ENCODE measurements around the gene NFATC1. TPM values are rescaled to one million over a fixed set of nuclear protein-coding genes. Genes with fewer than 3 reads are reported as not detected.
A peak's percentile ranks its signal among the peaks of the same experiment; 100 is the strongest.

Gene NFATC1
- total RNA-seq, 6 donors from 2014 or later: 13.6 to 39.5 (median 20.3) TPM

DNA sequence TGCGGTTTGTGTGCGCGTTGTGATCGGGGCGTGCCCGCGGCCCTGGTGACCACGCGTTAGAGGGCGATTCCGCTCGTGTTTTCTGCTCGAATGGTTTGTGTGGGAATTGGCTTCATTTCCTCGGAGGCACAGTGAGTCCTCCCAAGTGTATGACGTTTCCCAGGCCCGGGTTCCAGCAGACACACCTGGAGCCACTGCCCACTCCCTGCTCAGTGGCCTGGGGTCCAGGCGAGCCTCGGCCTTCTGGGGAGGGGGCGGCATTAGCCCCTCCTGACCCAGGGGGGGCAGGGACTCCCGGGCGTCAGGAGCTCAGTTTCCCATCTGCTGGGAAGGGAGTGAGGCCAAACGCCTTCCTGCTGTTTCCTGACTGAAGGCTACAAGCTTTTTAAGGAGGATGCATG, 92.1 kb downstream of the NFATC1 start:
- ATAC-seq (ENCODE audit: low FRiP score in 2 of 2) (no peak), DNase-seq (peak in 1 of 2 donors; percentile 79)
- Histone ChIP-seq H3K4me3 (no peak overlapping the region), H3K4me1 (peaks cover 0 to 8% (median 0%) of the 10 kb centered on the region in 4 donors), H3K36me3 (peaks cover 4 to 50% (median 23%) of the 10 kb centered on the region in 4 donors), H3K27me3 (no peaks in the 10 kb centered on the region), H3K9me3 (no peaks in the 10 kb centered on the region), H3K27ac (no peak overlapping the region)
- TF ChIP-seq POLR2AphosphoS5 (IDR thresholded peaks at IDR 0.05): no peak
- WGBS, 2 donors: 89 to 91% methylated on average over 21 of the region's 22 CpGs

GRCh38 chr18:79488311-79489050, 92.8 kb downstream of the NFATC1 start:
- TF ChIP-seq POLR2A (IDR thresholded peaks at IDR 0.05) (no peak), EP300 (IDR thresholded peaks at IDR 0.05) (no peak), POLR2AphosphoS5 (IDR thresholded peaks at IDR 0.05) (no peak)
- TF ChIP-seq, protein P1, sequence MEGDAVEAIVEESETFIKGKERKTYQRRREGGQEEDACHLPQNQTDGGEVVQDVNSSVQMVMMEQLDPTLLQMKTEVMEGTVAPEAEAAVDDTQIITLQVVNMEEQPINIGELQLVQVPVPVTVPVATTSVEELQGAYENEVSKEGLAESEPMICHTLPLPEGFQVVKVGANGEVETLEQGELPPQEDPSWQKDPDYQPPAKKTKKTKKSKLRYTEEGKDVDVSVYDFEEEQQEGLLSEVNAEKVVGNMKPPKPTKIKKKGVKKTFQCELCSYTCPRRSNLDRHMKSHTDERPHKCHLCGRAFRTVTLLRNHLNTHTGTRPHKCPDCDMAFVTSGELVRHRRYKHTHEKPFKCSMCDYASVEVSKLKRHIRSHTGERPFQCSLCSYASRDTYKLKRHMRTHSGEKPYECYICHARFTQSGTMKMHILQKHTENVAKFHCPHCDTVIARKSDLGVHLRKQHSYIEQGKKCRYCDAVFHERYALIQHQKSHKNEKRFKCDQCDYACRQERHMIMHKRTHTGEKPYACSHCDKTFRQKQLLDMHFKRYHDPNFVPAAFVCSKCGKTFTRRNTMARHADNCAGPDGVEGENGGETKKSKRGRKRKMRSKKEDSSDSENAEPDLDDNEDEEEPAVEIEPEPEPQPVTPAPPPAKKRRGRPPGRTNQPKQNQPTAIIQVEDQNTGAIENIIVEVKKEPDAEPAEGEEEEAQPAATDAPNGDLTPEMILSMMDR (IDR thresholded peaks at IDR 0.05): no peak
- ATAC-seq (ENCODE audit: low FRiP score in 2 of 2) (no peak), DNase-seq (no peak)
- H3K27ac ChIP-seq: no peak overlapping the region
- no peak overlapping the region for H3K4me3 ChIP-seq
- peaks cover 4 to 55% (median 25%) of the 10 kb centered on the region in 4 donors for H3K36me3 ChIP-seq
- H3K27me3 ChIP-seq: no peaks in the 10 kb centered on the region
- H3K9me3 ChIP-seq: peaks cover 0 to 1% (median 0%) of the 10 kb centered on the region in 4 donors
- peaks cover 0 to 8% (median 0%) of the 10 kb centered on the region in 4 donors for H3K4me1 ChIP-seq
- 88 to 92% methylated on average over 7 to 25 of the region's 26 CpGs for WGBS, 2 donors

- ATAC-seq (ENCODE audit: low FRiP score in 2 of 2) (no peak), DNase-seq (no peak)
- no peak overlapping the region for H3K27ac ChIP-seq
- H3K27me3 ChIP-seq: no peaks in the 10 kb centered on the region
- peaks cover 0 to 3% (median 0%) of the 10 kb centered on the region in 4 donors for H3K9me3 ChIP-seq
- H3K4me1 ChIP-seq: peaks cover 0 to 8% (median 0%) of the 10 kb centered on the region in 4 donors
- WGBS, 2 donors: 93 to 96% methylated on average over 13 to 32 of the region's 32 CpGs
- TF ChIP-seq, protein P1 (IDR thresholded peaks at IDR 0.05): no peak
- TF ChIP-seq POLR2AphosphoS5 (IDR thresholded peaks at IDR 0.05) (no peak), EP300 (IDR thresholded peaks at IDR 0.05) (no peak), POLR2A (IDR thresholded peaks at IDR 0.05) (no peak)
- peaks cover 4 to 60% (median 30%) of the 10 kb centered on the region in 4 donors for H3K36me3 ChIP-seq
- H3K4me3 ChIP-seq: no peak overlapping the region
These were observed 93.5 kb downstream of the NFATC1 start for GRCh38 chr18:79489051-79489898.

- ATAC-seq (ENCODE audit: low FRiP score in 2 of 2): no peak
- H3K9me3 ChIP-seq: peaks cover 0 to 3% (median 0%) of the 10 kb centered on the region in 4 donors
- peak in 1 of 2 donors; percentile 70 for DNase-seq
- no peak overlapping the region for H3K4me3 ChIP-seq
- peaks cover 4 to 60% (median 30%) of the 10 kb centered on the region in 4 donors for H3K36me3 ChIP-seq
- TF ChIP-seq POLR2A (IDR thresholded peaks at IDR 0.05) (no peak), EP300 (IDR thresholded peaks at IDR 0.05) (no peak), POLR2AphosphoS5 (IDR thresholded peaks at IDR 0.05) (no peak)
- TF ChIP-seq, protein P1 (IDR thresholded peaks at IDR 0.05): no peak
- 85 to 100% methylated on average over 1 to 16 of the region's 16 CpGs for WGBS, 2 donors
- peaks cover 0 to 5% (median 0%) of the 10 kb centered on the region in 4 donors for H3K4me1 ChIP-seq
- H3K27ac ChIP-seq: no peak overlapping the region
- no peaks in the 10 kb centered on the region for H3K27me3 ChIP-seq
These were observed 94.3 kb downstream of the NFATC1 start for GRCh38 chr18:79489899-79490625.
